ENCODE measurements around the gene ZP2.
"Not testable (repeated sequence)": the region's sequence is repeated elsewhere in the genome, so short reads cannot be mapped to it uniquely, and the experiment has no call there.

ZP2 gene

GRCh38 chr16:21170116-21170515 is 41.3 kb downstream of the ZP2 start:
- not testable (repeated sequence) for DNase-seq (ENCODE audit: low read depth)

DNA sequence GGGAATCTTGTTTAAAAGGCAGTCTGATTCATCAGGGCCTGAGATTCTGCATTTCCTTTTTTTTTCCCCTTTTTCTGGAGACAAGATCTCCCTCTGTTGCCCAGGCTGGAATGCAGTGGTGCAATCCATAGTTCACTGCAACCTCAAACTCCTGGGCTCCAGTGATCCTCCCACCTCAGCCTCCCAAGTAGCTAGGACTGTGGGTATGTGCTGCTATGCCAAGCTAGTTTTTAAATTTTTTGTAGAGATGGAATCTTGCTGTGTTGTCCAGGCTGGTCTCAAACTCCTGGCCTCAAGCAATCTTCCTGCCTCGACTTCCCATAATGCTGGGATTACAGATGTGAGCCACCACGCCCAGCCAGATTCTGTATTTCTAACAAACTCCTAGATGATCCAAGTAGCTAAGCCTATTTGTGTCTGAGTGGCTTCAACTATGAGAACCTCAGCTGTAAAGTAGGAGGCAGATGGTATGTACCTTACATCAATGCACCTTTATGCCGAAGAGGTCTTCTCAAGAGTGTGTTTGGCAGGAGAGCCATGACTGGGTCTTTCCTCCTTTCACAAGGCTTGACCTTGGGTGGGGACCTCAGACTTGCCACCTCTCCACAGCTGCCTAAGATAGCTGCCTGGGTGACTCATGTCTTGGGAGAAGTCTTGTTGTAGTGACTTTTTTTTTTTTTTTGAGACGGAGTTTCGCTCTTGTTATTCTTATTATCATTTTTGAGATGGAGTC is 42.0 kb downstream of the ZP2 start:
- DNase-seq (ENCODE audit: low read depth): no peak

- DNase-seq (ENCODE audit: low read depth): no peak
Observed at GRCh38 chr16:21167929-21168602, 43.3 kb downstream of the ZP2 start.

GRCh38 chr16:21167360-21167759 is 44.0 kb downstream of the ZP2 start:
- no peak for DNase-seq (ENCODE audit: low read depth)

DNA sequence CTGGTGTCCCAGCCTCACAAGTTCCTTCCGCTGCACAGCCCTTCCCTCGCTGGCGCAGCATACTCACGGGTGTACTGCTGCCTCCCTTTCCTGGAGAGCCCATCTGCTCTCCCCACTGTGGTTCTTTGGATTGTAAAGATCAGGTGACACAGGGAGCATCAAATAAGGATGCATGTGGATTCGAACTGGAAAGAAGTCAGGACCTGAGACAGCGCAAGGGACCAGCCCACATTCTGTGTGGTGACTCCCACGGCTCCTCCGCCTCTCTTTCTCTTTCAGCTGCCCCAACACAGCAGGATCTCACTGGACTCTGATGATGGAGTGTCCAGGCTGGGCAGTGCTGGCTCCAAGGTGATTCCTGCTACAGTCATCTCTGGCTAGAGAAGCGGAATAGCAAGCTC is 44.8 kb downstream of the ZP2 start:
- DNase-seq (ENCODE audit: low read depth): no peak

- DNase-seq (ENCODE audit: low read depth): no peak
Observed at GRCh38 chr16:21164521-21165168, 46.7 kb downstream of the ZP2 start.

- DNase-seq (ENCODE audit: low read depth): no peak
Observed at GRCh38 chr16:21163576-21163975, 47.8 kb downstream of the ZP2 start.

- no peak for DNase-seq (ENCODE audit: low read depth)
Observed at GRCh38 chr16:21162661-21163151, 48.7 kb downstream of the ZP2 start.

DNA sequence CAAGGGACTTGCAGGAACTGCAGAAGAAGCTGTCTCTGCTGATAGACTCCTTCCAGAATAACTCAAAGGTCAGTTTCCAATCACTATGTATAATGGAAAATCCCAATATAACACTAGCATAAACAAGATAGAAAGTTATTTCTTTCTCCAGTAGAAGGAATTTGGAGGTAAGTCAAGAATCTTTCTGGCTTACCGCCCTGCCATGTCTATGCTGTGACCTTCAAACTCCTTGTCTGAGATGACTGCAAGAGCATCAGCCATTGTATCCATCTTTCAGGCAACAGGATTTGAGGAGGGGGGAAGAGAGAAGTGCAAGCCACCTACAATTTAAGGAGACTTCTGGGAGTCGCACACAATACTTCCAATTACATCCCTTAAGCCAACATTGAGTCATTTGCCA is 50.2 kb downstream of the ZP2 start:
- no peak for DNase-seq (ENCODE audit: low read depth)

- DNase-seq (ENCODE audit: low read depth): no peak
Observed at GRCh38 chr16:21160276-21160675, 51.1 kb downstream of the ZP2 start.

DNA sequence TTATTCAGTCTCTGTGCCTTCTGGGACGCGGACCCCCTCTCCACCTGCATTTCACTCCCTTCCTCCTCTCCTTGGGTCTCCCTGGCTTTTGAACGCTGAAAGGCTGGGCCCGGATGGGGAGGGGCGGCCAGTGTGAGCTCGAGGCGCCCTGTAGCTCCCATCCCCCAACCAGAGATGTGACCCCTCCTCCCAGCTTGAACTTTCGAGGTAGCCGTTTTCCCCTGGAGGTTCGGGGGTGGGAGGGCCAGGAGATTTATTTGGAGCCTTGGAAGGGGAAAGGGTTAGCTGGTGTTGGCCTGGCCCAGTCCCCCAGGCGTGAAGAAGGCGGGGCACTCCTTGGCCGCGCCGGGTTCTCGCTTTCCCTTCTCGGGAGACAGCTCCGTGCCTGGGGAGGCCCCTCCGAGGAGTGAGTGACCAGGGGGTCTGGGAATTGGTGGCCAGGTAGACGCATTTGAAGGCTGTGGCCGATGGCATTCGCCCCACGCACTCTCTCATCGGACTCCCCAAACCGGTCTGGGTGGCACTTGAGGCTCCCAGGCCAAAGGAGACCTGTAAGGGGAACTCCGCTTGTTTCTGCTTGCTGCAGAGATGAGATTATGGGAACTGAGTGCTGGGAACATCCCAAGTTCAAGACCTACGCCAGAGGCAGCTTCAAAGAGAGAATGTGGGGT is 52.0 kb downstream of the ZP2 start:
- DNase-seq (ENCODE audit: low read depth): no peak

GRCh38 chr16:21158208-21159110 is 52.9 kb downstream of the ZP2 start, which contains the start of gene LDAF1:
TSS of gene LDAF1 (plus strand) at chr16:21158674. CDS start at chr16:21161183, 2,509 bp downstream.
- DNase-seq (ENCODE audit: low read depth): peak; percentile 73

GRCh38 chr16:21157632-21158031 is 53.7 kb downstream of the ZP2 start:
- DNase-seq (ENCODE audit: low read depth): no peak

GRCh38 chr16:21156767-21157467 is 54.5 kb downstream of the ZP2 start:
- no peak for DNase-seq (ENCODE audit: low read depth)

- not testable (repeated sequence) for DNase-seq (ENCODE audit: low read depth)
Observed at GRCh38 chr16:21156011-21156410, 55.4 kb downstream of the ZP2 start.

- DNase-seq (ENCODE audit: low read depth): not testable (repeated sequence)
Observed at GRCh38 chr16:21153124-21153729, 58.1 kb downstream of the ZP2 start.

GRCh38 chr16:21152160-21153030 is 59.0 kb downstream of the ZP2 start:
- DNase-seq (ENCODE audit: low read depth): not testable (repeated sequence)

DNA sequence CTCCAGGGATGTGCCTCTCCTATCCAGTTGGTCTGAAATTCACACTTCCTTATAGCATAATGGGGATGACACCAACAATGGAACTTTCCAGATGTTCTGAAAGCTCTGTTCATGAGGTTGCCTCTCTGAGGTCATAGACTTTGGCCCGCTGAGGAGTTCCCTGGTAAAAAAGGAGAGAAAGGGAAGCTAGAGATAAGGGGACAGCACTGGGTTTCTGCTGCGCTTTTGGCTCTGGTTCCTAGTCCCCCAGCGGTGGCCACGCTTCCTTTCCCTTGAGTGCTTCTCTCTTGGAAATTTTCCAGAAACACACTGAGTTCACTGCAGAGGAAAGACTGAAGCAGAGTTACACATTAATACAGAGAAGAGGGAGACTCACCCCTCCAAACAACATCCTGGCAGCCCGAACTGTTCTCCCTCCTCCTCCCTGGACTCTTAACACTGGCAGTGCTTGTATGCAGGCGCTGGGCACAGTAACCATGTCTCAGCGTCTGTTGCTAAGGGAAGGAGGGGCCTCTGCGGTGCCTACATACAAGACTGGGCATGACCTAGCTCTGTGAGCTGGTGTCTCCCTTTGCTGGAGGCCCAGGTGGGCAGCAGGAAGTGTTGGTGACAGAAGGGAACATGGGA is 60.9 kb downstream of the ZP2 start, which contains the start of gene DNAH3:
TSS of gene DNAH3 (minus strand) at position 472 of the 627 bp plus-strand sequence. CDS start 527 bp downstream, outside the sequence.
- DNase-seq (ENCODE audit: low read depth): no peak

All from activated T-helper 1 cell treated with Interleukin-2 at 50 U/mL for 16 hours (primary cell).